Activated CD4-positive, alpha-beta memory T cell treated with anti-CD3 and anti-CD28 coated beads for 36 hours (primary cell): ENCODE results near the gene TOX2. TPM values are rescaled to one million over a fixed set of nuclear protein-coding genes. Genes with fewer than 3 reads are reported as not detected.

ENCODE experiments used
- CTCF ChIA-PET: fragments of 350-600 bp; sonication (Branson Sonifier 250); formaldehyde crosslinking; loops from one replicate; lab custom pipeline; 2021; ENCODE audit warnings: antibody characterized with exemption, inconsistent platforms; lab: Charles Lee
- POLR2A ChIA-PET: fragments of 350-600 bp; sonication (Branson Sonifier 250); formaldehyde crosslinking; loops from one replicate; lab custom pipeline; 2021; ENCODE audit warnings: antibody characterized with exemption; lab: Charles Lee
- DNase-seq: peaks from one replicate; pipeline ENCODE4 v3.0.0-alpha.2; 2020
- H3K27ac Mint-ChIP-seq: one replicate; pipeline ENCODE4 v1.8.0; 2021; ENCODE audit warnings: mixed read lengths
- H3K27me3 Mint-ChIP-seq: one replicate; pipeline ENCODE4 v1.8.0; 2021; ENCODE audit warnings: mixed read lengths
- H3K36me3 Mint-ChIP-seq: one replicate; pipeline ENCODE4 v1.8.0; 2021; ENCODE audit warnings: mixed read lengths
- H3K4me1 Mint-ChIP-seq: one replicate; pipeline ENCODE4 v1.8.0; 2021; ENCODE audit warnings: low read depth, mixed read lengths
- H3K4me3 Mint-ChIP-seq: one replicate; pipeline ENCODE4 v1.8.0; 2021; ENCODE audit warnings: mild to moderate bottlenecking, mixed read lengths
- H3K9me3 Mint-ChIP-seq: one replicate; pipeline ENCODE4 v1.8.0; 2021; ENCODE audit warnings: mixed read lengths
- intact Hi-C: fragments of 100-400 bp; cut with micrococcal nuclease; formaldehyde crosslinking; loops from one replicate; pipeline ENCODE4 v1.15.1; 2023
- total RNA-seq, 2 experiments: library from RNA; stranded (reverse); gene quantifications; one replicate each; pipeline ENCODE4 v1.2.3, GENCODE V29; 2021

Gene TOX2
- total RNA-seq, 2 experiments from 2014 or later, result 2.2 to 2.5 TPM

- Mint-ChIP-seq H3K4me1 (peaks cover 76% of the 10 kb centered on the region), H3K27ac (no peak overlapping the region), H3K9me3 (peaks cover 12% of the 10 kb centered on the region), H3K4me3 (no peak overlapping the region), H3K36me3 (peaks cover 9% of the 10 kb centered on the region), H3K27me3 (peaks cover 42% of the 10 kb centered on the region)
- intact Hi-C loops, result loop anchor here (2.0 kb wide), 2 partner anchors 21 to 131 kb away; no protein-coding TSS in a partner anchor
- CTCF ChIA-PET, result interaction anchor here (0.6 to 2.0 kb wide), 5 partner anchors 11 to 203 kb away, joined by 3 to 6 read pairs (median 4); no protein-coding TSS in a partner anchor
- POLR2A ChIA-PET, result interaction anchor here (1.7 kb wide), 1 partner anchor 10 kb away, joined by 3 read pairs; no protein-coding TSS in a partner anchor
- DNase-seq, result no peak
Observed at GRCh38 chr20:43953919-43954592, 39.4 kb downstream of the TOX2 start.

DNA sequence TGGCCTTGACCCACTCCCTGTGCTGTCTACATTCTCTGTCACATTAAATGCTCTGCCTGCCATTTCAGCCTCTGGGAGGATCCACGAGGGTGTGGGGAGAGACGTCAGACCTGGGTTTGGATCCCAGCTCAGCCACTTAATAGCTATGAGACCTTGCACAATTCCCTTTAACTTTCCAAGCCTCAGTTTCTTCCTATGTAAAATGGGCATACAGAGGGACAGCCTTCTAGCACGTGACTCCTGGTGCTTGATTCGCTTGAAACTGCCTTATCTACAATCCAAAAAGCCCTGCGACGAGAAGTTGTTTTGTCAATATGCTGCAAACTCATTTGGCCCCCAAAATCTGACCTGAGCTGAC lies 40.0 kb downstream of the TOX2 start:
- intact Hi-C loops, result loop anchor here (1.0 to 5.0 kb wide), 6 partner anchors 12 to 203 kb away; no protein-coding TSS in a partner anchor
- POLR2A ChIA-PET, result interaction anchor here (1.1 to 1.7 kb wide), 3 partner anchors 10 to 65 kb away, joined by 3 read pairs; no protein-coding TSS in a partner anchor
- DNase-seq, result no peak
- Mint-ChIP-seq H3K4me1 (peaks cover 76% of the 10 kb centered on the region), H3K27ac (peak overlapping the region; percentile 72), H3K27me3 (peaks cover 40% of the 10 kb centered on the region), H3K9me3 (peaks cover 12% of the 10 kb centered on the region), H3K36me3 (peaks cover 9% of the 10 kb centered on the region), H3K4me3 (no peak overlapping the region)
- CTCF ChIA-PET, result interaction anchor here (0.7 to 2.0 kb wide), 6 partner anchors 11 to 205 kb away, joined by 3 to 6 read pairs (median 4); no protein-coding TSS in a partner anchor

- Mint-ChIP-seq H3K4me3 (peak overlapping the region; percentile 30), H3K9me3 (peaks cover 12% of the 10 kb centered on the region), H3K27ac (peak overlapping the region; percentile 72), H3K27me3 (peaks cover 37% of the 10 kb centered on the region), H3K4me1 (peaks cover 76% of the 10 kb centered on the region), H3K36me3 (peaks cover 9% of the 10 kb centered on the region)
- peak; percentile 73 for DNase-seq
- ChIA-PET POLR2A (interaction anchor here (1.1 to 1.7 kb wide), 4 partner anchors 11 to 204 kb away, joined by 3 to 9 read pairs (median 3); no protein-coding TSS in a partner anchor), CTCF (interaction anchor here (0.7 to 2.0 kb wide), 6 partner anchors 12 to 205 kb away, joined by 3 to 6 read pairs (median 4); no protein-coding TSS in a partner anchor)
- intact Hi-C loops, result loop anchor here (1.0 to 5.0 kb wide), 6 partner anchors 13 to 204 kb away; no protein-coding TSS in a partner anchor
Observed at GRCh38 chr20:43955062-43955749, 40.6 kb downstream of the TOX2 start.

GRCh38 chr20:43955750-43956191 lies 41.1 kb downstream of the TOX2 start:
- intact Hi-C loops, result loop anchor here (1.0 to 5.0 kb wide), 6 partner anchors 13 to 204 kb away; no protein-coding TSS in a partner anchor
- peaks cover 37% of the 10 kb centered on the region for H3K27me3 Mint-ChIP-seq
- peaks cover 12% of the 10 kb centered on the region for H3K9me3 Mint-ChIP-seq
- peaks cover 9% of the 10 kb centered on the region for H3K36me3 Mint-ChIP-seq
- POLR2A ChIA-PET, result interaction anchor here (0.8 to 1.5 kb wide), 4 partner anchors 9 to 205 kb away, joined by 3 to 9 read pairs (median 3); no protein-coding TSS in a partner anchor
- H3K4me3 Mint-ChIP-seq, result peak overlapping the region; percentile 30
- DNase-seq, result no peak
- H3K4me1 Mint-ChIP-seq, result peaks cover 75% of the 10 kb centered on the region
- CTCF ChIA-PET, result interaction anchor here (2.0 kb wide), 1 partner anchor 204 kb away, joined by 4 read pairs; no protein-coding TSS in a partner anchor
- peak overlapping the region; percentile 72 for H3K27ac Mint-ChIP-seq

- DNase-seq, result no peak
- intact Hi-C loops, result loop anchor here (5.0 kb wide), 2 partner anchors 70 to 115 kb away; no protein-coding TSS in a partner anchor
- Mint-ChIP-seq H3K4me3 (no peak overlapping the region), H3K36me3 (peaks cover 9% of the 10 kb centered on the region), H3K4me1 (peaks cover 75% of the 10 kb centered on the region), H3K27me3 (peaks cover 35% of the 10 kb centered on the region), H3K9me3 (peaks cover 12% of the 10 kb centered on the region), H3K27ac (no peak overlapping the region)
- POLR2A ChIA-PET, result no interaction called here
- CTCF ChIA-PET, result interaction anchor here (1.0 kb wide), 1 partner anchor 207 kb away, joined by 5 read pairs; no protein-coding TSS in a partner anchor
Observed at GRCh38 chr20:43957392-43957791, 42.7 kb downstream of the TOX2 start.

- Mint-ChIP-seq H3K27me3 (peaks cover 27% of the 10 kb centered on the region), H3K27ac (no peak overlapping the region), H3K4me1 (peaks cover 70% of the 10 kb centered on the region), H3K9me3 (peaks cover 12% of the 10 kb centered on the region), H3K36me3 (peaks cover 9% of the 10 kb centered on the region), H3K4me3 (no peak overlapping the region)
- ChIA-PET POLR2A (interaction anchor here (0.8 kb wide), 1 partner anchor 8 kb away, joined by 4 read pairs; no protein-coding TSS in a partner anchor), CTCF (interaction anchor here (2.5 kb wide), 1 partner anchor 24 kb away, joined by 7 read pairs; no protein-coding TSS in a partner anchor)
- intact Hi-C loops, result loop anchor here (5.0 kb wide), 2 partner anchors 69 to 114 kb away; no protein-coding TSS in a partner anchor
- no peak for DNase-seq
Observed at GRCh38 chr20:43958626-43959025, 44.0 kb downstream of the TOX2 start.

DNA sequence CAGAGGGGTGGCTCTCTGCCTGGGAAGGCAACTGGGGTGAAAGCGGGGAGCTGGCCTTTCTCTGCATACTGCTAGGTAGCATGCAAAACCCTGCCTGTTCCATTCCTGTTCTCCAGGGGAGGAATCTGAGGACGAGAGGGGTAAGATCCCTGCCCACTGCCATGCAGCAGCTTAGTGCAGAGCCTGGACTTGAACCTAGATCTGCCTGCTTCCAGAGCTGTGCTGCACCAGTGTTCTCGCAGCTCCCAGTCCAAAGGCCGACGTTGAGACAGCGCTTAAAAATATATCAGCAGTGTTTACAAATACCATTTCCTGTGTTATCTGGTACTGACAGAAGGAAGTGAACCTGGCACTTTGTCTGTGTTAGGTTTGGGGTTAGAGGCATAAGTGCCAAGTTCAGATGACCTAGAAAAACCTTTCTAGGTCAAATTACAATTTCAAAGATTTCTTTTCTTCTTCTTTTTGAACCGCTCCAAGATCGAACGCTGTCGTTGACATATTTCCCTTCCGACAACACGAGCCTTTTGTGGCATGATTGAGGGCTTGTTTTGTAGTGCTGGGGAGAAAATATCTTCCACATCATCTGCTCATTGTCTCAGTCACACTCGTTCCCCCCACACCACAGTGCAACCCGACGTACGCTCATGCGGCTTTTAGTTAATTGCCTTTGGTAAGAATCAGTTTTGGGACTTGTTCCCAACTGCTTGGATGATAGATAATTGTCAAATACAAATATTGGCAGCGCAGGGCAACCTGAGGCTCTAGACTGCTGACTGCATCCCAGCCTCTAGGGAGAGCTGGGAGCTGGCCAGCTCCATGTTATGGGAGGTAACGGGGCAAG lies 44.6 kb downstream of the TOX2 start:
- Mint-ChIP-seq H3K27me3 (peaks cover 24% of the 10 kb centered on the region), H3K4me1 (peaks cover 67% of the 10 kb centered on the region), H3K36me3 (peaks cover 9% of the 10 kb centered on the region), H3K4me3 (no peak overlapping the region), H3K27ac (no peak overlapping the region), H3K9me3 (peaks cover 12% of the 10 kb centered on the region)
- CTCF ChIA-PET, result interaction anchor here (0.7 to 2.5 kb wide), 2 partner anchors 24 to 209 kb away, joined by 3 to 7 read pairs; no protein-coding TSS in a partner anchor
- no peak for DNase-seq
- POLR2A ChIA-PET, result interaction anchor here (0.8 kb wide), 1 partner anchor 9 kb away, joined by 4 read pairs; no protein-coding TSS in a partner anchor
- intact Hi-C loops, result loop anchor here (5.0 kb wide), 2 partner anchors 68 to 113 kb away; no protein-coding TSS in a partner anchor

DNA sequence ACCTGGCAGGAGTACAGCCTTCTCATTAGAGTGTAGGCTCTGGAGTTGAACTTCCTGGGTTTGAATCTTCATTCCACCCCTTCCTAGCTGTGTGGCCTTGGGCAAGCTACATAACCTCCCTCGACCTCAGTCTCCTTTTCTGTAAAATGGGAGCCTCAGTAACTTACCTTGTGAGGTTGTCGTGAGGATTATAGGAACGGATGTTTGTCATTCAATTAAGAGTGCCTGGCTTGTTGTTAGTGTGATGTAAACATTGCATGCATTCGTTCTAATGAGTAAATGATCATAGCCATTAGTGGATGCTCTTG lies 45.2 kb downstream of the TOX2 start:
- CTCF ChIA-PET, result interaction anchor here (0.7 to 2.5 kb wide), 2 partner anchors 23 to 210 kb away, joined by 3 to 7 read pairs; no protein-coding TSS in a partner anchor
- no peak for DNase-seq
- Mint-ChIP-seq H3K9me3 (peaks cover 12% of the 10 kb centered on the region), H3K27ac (no peak overlapping the region), H3K36me3 (peaks cover 9% of the 10 kb centered on the region), H3K4me1 (peaks cover 67% of the 10 kb centered on the region), H3K27me3 (peaks cover 24% of the 10 kb centered on the region), H3K4me3 (no peak overlapping the region)
- intact Hi-C loops, result loop anchor here (5.0 kb wide), 2 partner anchors 67 to 112 kb away; no protein-coding TSS in a partner anchor
- POLR2A ChIA-PET, result no interaction called here

GRCh38 chr20:43960231-43960630 lies 45.6 kb downstream of the TOX2 start:
- H3K27ac Mint-ChIP-seq, result no peak overlapping the region
- no peak overlapping the region for H3K4me3 Mint-ChIP-seq
- CTCF ChIA-PET, result interaction anchor here (0.7 to 2.5 kb wide), 2 partner anchors 23 to 210 kb away, joined by 3 to 7 read pairs; no protein-coding TSS in a partner anchor
- H3K4me1 Mint-ChIP-seq, result peaks cover 67% of the 10 kb centered on the region
- peaks cover 12% of the 10 kb centered on the region for H3K9me3 Mint-ChIP-seq
- intact Hi-C loops, result no loop called here
- no peak for DNase-seq
- H3K27me3 Mint-ChIP-seq, result peaks cover 23% of the 10 kb centered on the region
- peaks cover 9% of the 10 kb centered on the region for H3K36me3 Mint-ChIP-seq
- POLR2A ChIA-PET, result no interaction called here

DNA sequence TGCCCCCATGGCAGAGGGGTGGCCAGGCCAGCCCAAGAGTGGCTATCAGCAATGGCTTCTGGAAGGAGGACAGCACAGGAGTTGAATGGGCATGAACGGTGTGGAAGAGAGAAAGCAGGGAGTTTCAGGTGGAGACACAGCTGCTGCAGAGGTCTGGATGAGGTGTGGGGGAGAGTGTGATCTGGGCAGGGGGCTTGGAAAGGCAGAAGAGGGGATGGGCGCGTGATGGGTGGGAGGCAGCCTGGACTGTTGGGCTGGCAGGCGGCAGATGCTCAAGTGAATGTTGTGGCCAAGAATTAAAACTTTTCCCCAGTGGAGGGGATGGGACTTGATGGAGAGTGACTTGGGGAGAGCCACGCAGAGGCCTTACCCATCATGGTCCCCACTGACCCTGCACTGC lies 46.5 kb downstream of the TOX2 start:
- CTCF ChIA-PET, result interaction anchor here (2.5 kb wide), 1 partner anchor 22 kb away, joined by 7 read pairs; no protein-coding TSS in a partner anchor
- intact Hi-C loops, result no loop called here
- POLR2A ChIA-PET, result no interaction called here
- no peak for DNase-seq
- H3K9me3 Mint-ChIP-seq, result peaks cover 12% of the 10 kb centered on the region
- H3K27ac Mint-ChIP-seq, result no peak overlapping the region
- peaks cover 9% of the 10 kb centered on the region for H3K36me3 Mint-ChIP-seq
- H3K4me1 Mint-ChIP-seq, result peaks cover 59% of the 10 kb centered on the region
- H3K27me3 Mint-ChIP-seq, result peaks cover 23% of the 10 kb centered on the region
- no peak overlapping the region for H3K4me3 Mint-ChIP-seq
